Cerebellar cortex (tissue), 1 donor: Measurements from ENCODE around the gene CACNA1C.

Source experiments
- DNase-seq: peaks from one replicate; pipeline ENCODE4 v3.0.0-alpha.2; 2015; ENCODE audit warnings: low spot score

Gene CACNA1C

DNA sequence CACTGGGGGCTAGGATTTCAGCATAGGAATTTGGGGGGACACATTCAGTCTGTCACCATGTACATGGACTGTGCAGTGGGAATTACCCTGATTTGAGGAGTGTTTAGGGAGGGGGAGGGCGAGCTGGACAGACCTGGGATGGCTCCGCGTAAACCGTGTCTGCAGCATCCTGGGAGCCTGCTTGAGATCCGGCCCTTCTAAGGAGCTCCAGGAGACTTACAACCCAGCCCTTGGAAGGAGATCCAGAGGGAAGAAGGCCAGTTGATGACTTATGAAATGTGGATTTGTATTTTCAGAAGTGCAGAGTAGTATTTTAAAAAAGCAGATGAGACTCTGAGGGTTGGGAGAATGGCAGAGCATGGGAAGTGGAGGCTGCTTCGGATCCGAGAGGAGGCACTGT lies 153.2 kb downstream of the CACNA1C start:
- no peak for DNase-seq

GRCh38 chr12:2208837-2209635 lies 156.2 kb downstream of the CACNA1C start:
- no peak for DNase-seq

GRCh38 chr12:2211119-2211518 lies 158.3 kb downstream of the CACNA1C start:
- no peak for DNase-seq

DNA sequence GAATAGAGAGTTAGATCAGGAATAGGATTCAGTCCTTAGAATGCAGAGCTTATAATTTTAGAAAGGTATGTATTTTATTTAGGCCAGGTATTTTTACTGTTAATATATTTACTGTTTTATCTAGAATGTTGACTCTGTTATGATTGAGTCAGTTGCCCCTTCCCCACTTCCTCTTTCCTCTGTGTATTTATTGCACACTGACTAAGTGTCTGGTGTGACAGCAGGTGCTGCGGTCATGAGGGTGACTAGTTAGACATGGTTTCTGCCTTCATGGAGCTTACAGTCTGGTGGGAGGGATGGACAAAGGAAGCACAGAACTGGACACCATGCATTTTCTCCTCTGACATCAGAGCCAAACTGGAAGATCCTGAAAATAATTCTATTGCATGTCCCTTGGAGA lies 159.8 kb downstream of the CACNA1C start:
- DNase-seq, result no peak

DNA sequence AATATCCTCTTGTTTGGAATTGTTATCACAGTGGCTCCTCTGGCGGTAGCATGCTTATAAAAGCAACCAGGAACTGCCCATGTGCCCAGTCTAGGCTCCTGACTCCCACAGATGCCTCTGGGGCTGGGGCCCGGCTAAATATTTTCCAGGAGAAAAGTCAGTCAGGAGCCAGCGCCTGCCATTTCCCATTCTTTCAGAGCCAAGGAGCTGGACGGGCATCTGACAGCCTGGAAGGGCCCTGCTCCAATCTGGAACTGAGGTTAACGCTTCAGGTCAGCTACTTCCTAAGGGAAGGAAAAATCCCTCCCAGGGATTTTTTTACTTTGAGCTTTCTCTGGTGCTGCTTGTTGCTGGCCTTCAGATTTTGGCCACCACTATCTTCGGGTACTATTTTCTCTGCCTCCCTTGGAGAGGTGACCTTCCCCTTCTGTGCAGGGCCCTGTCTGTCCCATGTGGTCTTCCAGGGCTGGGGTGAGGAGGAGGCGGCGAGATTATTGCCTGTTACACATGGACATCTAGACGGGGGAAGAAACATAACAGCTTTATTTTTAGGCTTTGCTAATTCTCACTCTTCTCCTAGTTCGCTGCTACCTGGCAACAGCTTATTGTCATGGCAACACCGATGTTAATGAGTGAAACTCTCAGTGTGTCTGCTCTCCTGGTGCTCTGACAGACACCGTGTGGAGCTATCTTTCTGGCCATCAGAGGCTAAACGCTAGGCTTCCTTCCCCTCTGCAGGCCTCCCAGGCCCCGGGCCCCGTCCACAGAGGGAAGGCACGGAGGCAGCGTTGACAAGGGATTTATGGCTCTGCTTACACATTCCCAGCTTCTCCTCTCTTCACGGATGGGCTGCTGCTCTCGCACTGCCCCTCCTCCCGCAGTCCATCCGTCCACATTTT lies 160.4 kb downstream of the CACNA1C start:
- DNase-seq, result peak; percentile 87

- no peak for DNase-seq
Measured at GRCh38 chr12:2214411-2214810, 161.6 kb downstream of the CACNA1C start.

- DNase-seq, result no peak
Measured at GRCh38 chr12:2215709-2216560, 163.1 kb downstream of the CACNA1C start.

GRCh38 chr12:2218706-2219105 lies 165.9 kb downstream of the CACNA1C start:
- DNase-seq, result no peak

GRCh38 chr12:2221030-2221621 lies 168.3 kb downstream of the CACNA1C start:
- peak; percentile 88 for DNase-seq

GRCh38 chr12:2222691-2223090 lies 169.9 kb downstream of the CACNA1C start:
- DNase-seq, result no peak

DNA sequence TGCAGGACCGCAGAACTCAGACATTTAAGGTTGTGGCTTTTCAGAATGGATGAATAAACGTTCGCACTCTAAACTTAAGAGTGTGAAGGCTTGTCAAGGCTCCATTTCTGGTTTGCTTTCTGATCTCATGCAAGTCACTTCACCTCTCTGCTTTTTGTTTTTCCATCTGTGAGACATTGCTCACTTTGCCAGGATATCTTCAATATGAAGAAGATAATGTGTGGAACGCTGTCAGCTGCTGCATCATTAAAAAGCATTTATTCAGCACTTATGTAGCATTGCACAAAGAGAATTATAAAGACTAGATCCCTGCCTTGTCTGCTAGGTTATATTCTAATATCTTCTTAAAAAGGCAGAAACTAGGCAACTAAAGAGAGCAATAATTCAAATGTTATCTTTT lies 172.2 kb downstream of the CACNA1C start:
- no peak for DNase-seq

- DNase-seq, result no peak
Measured at GRCh38 chr12:2225696-2226095, 172.9 kb downstream of the CACNA1C start.

DNA sequence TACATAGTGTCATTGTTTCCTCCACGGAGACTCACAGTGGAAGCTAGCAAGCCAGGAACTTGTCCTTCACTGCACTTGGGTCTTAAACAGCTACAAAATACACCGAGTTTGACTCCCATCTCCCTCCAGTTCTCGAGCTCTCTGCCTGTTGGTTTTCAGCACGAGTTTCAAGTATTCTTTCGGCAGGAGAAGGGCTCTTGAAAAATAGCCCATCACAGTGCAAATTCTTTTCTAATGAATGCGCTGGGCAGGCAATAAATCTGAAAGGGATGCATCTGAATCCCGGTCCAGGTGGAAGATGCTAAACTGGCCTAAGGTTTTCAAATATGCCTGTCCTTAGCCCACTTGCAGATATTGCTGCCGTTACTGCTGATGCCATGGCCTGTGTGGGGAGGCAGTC lies 173.9 kb downstream of the CACNA1C start:
- DNase-seq, result no peak

GRCh38 chr12:2227360-2227759 lies 174.6 kb downstream of the CACNA1C start:
- no peak for DNase-seq

- DNase-seq, result peak; percentile 80
Measured at GRCh38 chr12:2228535-2228934, 175.7 kb downstream of the CACNA1C start.

- DNase-seq, result no peak
Measured at GRCh38 chr12:2229661-2230539, 177.1 kb downstream of the CACNA1C start.

- DNase-seq, result no peak
Measured at GRCh38 chr12:2231011-2231595, 178.3 kb downstream of the CACNA1C start.

DNA sequence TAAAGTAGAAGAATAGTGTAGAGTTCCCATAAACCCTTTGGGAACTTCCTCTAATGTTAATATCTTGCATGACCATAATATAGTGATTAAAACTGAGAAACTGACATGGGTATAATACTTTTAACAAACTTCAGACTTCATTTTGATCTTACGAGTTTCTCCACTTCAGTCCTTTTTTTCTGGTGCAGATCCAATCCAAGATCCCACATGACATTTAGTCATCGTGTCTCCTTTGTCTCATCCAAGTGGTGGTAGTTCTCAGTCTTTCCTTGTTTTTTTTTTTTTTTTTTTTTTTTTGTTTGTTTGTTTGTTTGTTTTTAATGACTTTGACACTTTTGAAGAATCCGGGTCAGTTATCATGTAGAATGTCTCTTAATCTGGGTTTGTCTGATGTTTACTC lies 179.2 kb downstream of the CACNA1C start:
- DNase-seq, result no peak

GRCh38 chr12:2233034-2233433 lies 180.2 kb downstream of the CACNA1C start:
- DNase-seq, result no peak

- no peak for DNase-seq
Measured at GRCh38 chr12:2234091-2234490, 181.3 kb downstream of the CACNA1C start.
